Ovary (tissue), 3 donors: ENCODE measurements around the gene BCAN.
A peak's percentile ranks its signal among the peaks of the same experiment; 100 is the strongest.

Source experiments
- CTCF ChIP-seq, 3 donors: fragments of 450-650 bp in 2 of 3; fragments of 200-600 bp in 1 of 3; IDR thresholded peaks; one replicate each; pipeline versions ENCODE4 v1.5.1 to v1.8.0; 2016 to 2022; ENCODE audit warnings: antibody characterized with exemption in 3 of 3, mild to moderate bottlenecking in 1 of 3
- EP300 ChIP-seq: sonication (generic); formaldehyde crosslinking; IDR thresholded peaks from one replicate; pipeline ENCODE4 v1.6.1; 2017; ENCODE audit warnings: antibody characterized with exemption
- POLR2A ChIP-seq: fragments of 450-650 bp; IDR thresholded peaks from one replicate; pipeline ENCODE4 v1.6.1; 2017; ENCODE audit warnings: antibody characterized with exemption, mild to moderate bottlenecking, moderate library complexity
- donor health status: DM: no; HTN: no; CAD: no.

DNA sequence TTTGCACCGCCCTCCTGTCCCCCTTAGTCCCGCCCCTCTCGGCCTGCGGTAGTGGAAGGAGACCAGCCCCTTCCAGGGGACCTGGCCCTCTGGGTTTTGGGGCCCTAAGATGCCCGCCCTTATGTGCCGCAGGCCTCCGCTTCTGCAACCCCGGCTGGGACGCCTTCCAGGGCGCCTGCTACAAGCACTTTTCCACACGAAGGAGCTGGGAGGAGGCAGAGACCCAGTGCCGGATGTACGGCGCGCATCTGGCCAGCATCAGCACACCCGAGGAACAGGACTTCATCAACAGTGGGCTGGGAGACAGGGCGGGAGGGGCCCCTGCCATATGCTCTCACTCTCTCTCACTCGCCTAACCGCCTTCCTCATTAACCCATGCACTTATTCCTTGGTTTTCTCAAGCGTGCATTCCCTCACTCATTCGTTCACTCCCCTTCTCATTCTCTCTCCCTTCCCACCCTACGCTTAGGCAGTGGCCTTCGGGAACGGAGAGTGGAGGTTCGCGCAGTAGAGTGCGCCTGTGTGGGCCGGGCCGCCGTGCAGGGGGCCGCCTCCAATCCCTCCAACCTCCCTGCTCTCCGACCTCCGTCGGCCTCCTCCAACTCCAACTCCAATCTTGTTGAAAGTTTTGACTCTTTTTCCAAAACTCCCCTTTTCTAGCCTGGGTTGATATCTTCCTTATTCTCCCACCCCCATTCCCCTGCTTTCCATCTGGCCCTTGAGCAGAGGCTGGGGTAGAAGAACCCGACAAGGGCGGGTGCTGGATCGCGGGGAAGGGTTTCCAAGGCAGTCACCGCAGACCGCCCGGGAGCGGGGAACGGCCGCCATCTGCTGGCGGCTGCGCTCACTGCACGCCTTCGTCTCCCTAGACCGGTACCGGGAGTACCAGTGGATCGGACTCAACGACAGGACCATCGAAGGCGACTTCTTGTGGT, 15.2 kb downstream of the BCAN start:
- TF ChIP-seq CTCF (IDR thresholded peaks at IDR 0.05) (peak; percentile 88 to 93 (median 91)), POLR2A (no peak), EP300 (no peak)
